GM03348 (cell line): Measurements from ENCODE around the gene NCLN.
"Not testable (repeated sequence)": the region's sequence is repeated elsewhere in the genome, so short reads cannot be mapped to it uniquely, and the experiment has no call there.

Experiments used
- DNase-seq: peaks from one replicate; pipeline ENCODE4 v3.0.0; 2012; ENCODE audit warnings: low spot score

The NCLN gene

GRCh38 chr19:3225169-3225485, 39.4 kb downstream of the NCLN start:
- DNase-seq, result no peak

DNA sequence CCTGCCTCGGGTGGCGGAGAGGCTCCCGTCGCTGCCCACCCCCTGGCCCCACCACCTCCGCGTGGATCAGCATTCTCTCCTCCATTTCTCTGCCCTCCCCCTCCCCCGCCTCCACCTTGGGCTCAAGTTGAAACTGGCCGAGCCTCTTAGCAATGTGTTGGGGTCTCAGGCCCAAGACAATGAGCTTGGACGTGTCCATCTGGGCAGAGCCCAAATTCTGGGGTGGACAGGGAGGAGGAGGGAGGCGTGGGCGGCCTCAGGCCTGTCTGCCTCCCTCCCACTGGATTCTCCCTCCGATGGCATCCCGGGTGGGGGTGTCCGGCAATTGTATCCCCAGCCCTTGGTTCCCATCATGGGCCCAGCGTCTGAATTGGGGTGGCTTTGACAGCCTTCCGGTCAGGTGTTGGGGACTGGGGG, 40.0 kb downstream of the NCLN start:
- no peak for DNase-seq

GRCh38 chr19:3227054-3227626, 41.4 kb downstream of the NCLN start:
- DNase-seq, result no peak

DNA sequence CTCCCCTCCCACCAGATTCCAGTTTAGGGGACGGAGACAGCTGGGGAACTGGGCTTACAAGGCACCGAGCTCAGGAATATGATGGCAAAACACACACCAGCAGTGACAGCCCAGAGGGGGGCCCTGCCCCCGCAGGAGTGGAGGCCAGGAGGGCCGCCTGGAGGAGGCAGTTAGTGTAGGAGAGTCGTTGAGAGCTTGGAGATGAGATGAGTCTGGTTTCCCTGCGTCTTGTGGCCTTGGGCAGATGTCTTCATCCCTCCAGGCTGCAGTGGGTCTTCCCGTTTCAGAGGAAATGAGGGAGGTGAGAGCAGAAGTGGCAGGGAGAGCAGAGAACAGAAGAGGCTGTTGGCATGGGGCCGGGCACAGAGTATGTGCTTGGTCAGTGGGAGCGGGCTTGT, 43.6 kb downstream of the NCLN start:
- no peak for DNase-seq

- no peak for DNase-seq
Measured at GRCh38 chr19:3229888-3230496, 44.3 kb downstream of the NCLN start.

GRCh38 chr19:3231288-3231687, 45.6 kb downstream of the NCLN start:
- DNase-seq, result no peak

DNA sequence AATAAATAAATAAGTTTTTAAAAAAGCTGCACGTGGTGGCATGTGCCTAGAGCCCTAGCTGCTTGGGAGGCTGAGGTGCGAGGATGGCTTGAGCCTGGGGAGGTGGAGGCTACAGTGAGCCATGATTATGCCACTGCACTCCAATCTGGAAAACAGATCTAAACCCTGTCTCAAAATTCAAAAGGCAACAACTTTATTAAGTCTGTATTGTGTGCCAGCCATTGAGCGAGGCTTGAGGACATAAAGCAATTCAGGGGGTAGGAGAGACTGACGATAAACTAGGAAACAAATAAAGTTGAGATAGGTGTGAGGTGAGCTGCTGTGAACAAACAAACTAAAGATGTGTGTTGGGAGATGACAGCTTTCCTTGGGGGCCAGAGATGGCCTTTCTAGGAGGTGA, 47.4 kb downstream of the NCLN start:
- no peak for DNase-seq

- no peak for DNase-seq
Measured at GRCh38 chr19:3233831-3234230, 48.1 kb downstream of the NCLN start.

GRCh38 chr19:3234800-3235199, 49.1 kb downstream of the NCLN start:
- DNase-seq, result no peak

DNA sequence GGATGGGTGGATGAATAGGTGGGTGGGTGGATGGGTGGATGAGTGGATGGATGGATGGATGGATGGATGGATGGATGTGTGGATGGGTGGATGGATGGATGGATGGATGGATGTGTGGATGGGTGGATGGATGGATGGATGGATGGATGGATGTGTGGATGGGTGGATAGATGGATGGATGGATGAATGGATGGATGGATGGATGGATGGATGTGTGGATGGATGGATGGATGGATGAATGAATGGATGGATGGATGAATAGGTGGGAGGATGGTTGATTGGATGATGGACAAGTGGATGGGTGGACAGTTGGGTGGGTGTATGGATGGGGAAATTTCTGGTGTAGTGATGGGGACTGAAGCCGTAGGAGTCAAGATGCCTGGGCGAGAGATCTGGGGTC, 49.9 kb downstream of the NCLN start:
- not testable (repeated sequence) for DNase-seq

GRCh38 chr19:3236272-3236671, 50.5 kb downstream of the NCLN start:
- no peak for DNase-seq

DNA sequence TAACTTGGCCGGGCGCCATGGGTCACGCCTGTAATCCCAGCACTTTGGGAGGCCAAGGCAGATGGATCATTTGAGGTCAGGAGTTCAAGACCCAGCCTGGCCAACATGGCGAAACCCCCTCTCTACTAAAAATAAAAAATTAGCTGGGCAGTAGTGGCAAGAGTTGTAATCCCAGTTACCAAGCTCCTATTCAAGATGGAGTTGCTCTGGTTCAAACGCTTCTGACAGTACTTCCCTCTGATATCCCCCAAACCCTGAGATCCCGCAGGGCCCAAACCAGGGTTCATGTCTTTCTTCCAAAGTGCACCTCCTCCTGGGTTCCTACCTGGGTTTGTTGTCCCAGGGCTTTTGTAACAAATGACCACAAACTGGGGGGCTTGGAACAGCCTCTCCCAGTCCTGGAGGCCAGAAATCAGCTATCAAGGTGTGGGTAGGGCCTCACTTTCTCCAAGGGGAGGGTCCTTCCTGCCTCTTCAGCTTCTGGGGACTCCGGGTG, 52.4 kb downstream of the NCLN start:
- DNase-seq, result no peak

DNA sequence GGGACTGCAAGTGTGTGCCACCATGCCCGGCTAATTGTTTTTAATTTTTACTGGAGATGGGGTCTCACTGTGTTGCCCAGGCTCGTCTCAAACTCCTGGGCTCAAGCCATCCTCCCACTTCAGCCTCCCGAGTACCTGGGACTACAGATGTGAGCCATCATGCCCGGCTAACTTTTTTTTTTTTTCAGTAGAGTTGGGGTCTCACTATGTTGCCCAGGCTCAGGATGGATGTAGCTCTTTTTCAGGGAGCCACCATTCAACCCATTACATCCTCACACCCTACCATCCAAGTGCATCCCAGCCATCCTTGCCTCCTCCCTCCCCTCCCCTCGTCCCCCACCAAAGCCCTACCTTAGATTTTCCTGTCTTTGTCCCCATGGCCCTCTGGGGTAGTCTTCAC, 53.6 kb downstream of the NCLN start:
- DNase-seq, result no peak

DNA sequence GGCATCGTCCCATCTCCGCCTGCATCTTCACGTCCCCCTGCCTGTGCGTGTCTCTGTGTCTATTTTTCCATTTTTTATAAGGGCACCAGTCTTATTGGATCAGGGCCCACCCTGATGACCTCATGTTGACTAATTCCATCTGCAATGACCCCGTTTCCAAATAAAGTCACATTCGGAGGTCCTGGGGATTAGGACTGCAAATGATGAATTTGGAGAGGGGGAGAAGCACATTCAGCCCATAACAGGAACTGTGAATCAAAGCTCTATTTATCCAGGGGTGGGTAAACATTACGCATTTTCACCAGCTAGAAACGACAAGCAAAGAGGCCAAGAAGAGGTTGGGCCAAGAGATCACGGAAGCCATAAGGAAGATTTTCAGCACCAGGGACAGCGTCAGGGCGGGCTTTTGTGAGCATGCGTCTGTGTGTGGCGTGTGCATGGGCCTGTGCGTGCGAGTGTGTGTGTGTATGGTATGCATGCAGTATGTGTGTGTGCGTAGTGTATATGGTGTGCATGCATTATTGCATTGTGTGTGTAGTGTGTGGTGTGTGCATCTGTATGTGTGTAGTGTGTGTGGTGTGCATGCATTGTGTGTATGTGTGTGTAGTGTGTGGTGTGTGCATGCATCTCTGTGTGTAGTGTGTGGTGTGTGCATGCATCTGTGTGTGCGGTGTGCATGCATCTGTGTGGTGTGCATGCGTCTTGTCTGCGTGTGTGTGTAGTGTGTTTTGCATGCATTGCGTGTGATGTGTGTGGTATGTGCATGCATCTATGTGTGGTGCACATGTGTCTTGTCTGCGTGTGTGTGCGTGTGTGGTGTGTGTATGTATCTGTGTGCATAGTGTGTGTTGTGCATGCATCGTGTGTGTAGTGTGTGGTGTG, 58.3 kb downstream of the NCLN start:
- DNase-seq, result peak; percentile 64

GRCh38 chr19:3245050-3245449, 59.3 kb downstream of the NCLN start:
- no peak for DNase-seq

- DNase-seq, result no peak
Measured at GRCh38 chr19:3248728-3249326, 63.1 kb downstream of the NCLN start.

GRCh38 chr19:3249408-3249807, 63.7 kb downstream of the NCLN start:
- DNase-seq, result no peak

GRCh38 chr19:3250675-3251074, 64.9 kb downstream of the NCLN start:
- peak; percentile 66 for DNase-seq

- DNase-seq, result no peak
Measured at GRCh38 chr19:3251229-3251628, 65.5 kb downstream of the NCLN start.

DNA sequence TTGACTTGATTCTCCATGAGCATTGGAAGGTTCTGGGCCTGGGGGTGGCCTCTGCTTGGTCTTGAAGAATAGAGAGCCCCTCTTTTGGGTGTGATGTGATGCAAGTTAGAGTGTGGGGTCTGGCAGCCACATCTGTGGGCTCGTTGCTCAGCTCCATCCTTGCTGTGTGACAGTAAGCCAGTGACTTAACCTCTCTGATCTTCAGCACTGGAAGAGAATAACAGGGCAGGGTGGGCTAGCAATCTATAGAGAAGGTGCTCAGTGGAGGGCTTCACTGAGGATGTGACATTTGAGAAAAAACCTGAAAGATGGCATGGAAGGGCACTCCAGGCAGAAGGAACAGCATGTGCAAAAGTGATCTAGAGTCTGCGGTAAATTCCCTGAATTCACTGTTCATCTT, 66.9 kb downstream of the NCLN start:
- no peak for DNase-seq

DNA sequence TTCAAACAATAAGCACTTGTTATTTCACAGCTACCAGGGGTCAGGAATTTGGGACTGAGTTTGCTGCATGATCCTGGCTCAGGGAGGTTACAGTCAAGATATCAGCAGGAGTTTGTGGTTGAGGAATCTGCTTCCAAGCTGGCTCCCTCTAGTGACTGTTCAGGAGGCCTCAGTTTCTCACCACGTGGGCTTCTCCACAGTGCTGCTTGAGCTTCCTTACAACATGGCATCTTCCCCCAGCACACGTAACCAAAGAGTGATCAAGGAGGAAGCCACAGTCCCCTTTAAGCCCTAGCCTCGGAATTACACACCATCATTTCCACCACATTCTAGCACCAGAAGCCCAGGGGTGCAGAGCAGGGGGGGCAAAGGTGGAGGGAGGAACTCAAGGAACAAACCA, 67.5 kb downstream of the NCLN start:
- DNase-seq, result no peak

DNA sequence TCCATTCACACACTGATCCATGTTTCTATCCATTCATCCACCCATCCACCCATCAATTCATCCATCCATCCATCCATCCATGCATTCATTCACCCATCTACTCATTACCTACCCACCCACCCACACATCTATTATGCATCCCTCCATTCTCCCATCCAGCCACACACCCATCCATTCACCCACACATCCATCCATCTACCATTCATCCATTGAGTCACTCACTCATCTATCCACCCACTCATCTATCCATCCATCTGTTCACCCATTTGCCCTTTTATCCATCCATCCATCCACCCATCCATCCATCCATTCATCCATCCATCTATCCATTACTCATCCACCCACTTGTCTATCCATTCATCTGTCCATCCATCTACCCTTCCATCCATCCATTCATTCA, 68.8 kb downstream of the NCLN start:
- no peak for DNase-seq

DNA sequence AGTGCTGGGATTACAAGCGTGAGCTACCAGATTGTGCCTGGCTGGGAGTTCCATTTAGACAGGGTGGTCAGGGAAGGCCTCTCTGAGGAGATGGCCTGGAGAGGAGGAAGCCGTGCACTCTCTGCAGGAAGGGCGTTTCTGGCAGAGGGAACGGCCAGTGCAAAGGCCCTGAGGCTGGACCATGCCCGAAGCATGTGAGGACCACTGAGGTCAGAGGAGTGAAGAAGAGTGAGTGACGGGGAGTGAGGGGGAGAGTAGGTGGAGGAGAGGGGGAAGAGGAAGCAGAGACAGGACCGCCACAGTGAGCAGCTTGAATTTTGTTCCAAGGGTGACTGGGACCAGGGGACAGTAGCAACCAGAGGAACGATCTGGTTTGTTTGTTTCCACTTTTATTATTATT, 71.3 kb downstream of the NCLN start:
- DNase-seq, result no peak
